Neural progenitor cell (in vitro differentiated cells): ENCODE results near the gene EPS8L2.

Source experiments
- CTCF ChIP-seq: fragments of 200-600 bp; sonication (generic); IDR thresholded peaks from 2 replicates; pipeline ENCODE4 v1.5.1; 2017; ENCODE audit warnings: antibody characterized with exemption, mild to moderate bottlenecking
- EZH2 ChIP-seq: fragments of 200-600 bp; sonication (generic); IDR thresholded peaks from 2 replicates; pipeline ENCODE4 v1.6.1; 2017; ENCODE audit warnings: antibody characterized with exemption, mild to moderate bottlenecking, moderate library complexity
- EZH2phosphoT487 ChIP-seq: fragments of 200-600 bp; sonication (generic); IDR thresholded peaks from 2 replicates; pipeline ENCODE4 v1.6.1; 2017; ENCODE audit warnings: antibody characterized with exemption

GRCh38 chr11:776263-776560 is 70.2 kb downstream of the EPS8L2 start:
- TF ChIP-seq CTCF = no peak
- TF ChIP-seq EZH2 = no peak
- no peak for TF ChIP-seq EZH2phosphoT487
